ENCODE results near the gene SPTSSA.

DNA sequence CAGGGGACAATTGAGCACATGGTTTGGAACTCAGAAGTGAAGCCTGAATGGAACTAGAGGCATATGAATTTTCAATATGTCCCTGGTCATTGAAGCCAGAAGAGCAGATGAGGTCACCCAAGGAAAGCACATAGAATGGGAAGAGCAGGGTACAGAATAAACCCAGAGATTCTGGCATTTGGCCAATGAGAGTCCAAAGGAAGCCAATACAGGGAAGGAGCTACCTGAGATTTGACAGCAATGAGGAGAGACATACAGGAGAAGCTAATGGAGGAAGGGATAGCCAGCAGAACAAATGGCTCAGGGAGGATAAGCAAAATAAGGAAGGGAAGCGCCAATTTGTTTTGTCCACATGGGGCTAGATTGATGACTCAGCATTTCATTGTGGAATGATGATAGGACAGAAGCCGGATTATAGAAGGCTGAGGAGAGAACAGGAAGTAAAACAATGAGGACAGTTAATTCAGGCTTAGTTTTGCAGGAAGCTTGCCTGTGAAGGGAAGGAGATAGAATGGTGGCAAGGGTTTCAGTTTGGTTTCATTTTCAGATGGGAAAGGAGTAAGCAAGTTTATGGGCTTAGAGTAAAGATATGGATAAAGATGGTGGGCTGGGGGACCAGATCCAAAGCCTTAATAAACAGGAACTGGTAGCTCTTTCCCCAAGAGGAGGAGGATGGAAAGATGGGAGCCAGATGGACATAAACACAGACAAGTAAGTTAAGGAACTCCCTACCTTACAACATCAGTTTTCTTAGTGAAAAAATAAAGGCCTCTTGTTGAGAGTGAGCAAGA, 3.2 kb upstream of the SPTSSA start:
- TF ChIP-seq SIN3A (IDR thresholded peaks at IDR 0.05; ENCODE audit: borderline replicate concordance, insufficient read depth, low read length), result no peak
- no peak for TF ChIP-seq TAF1 (IDR thresholded peaks at IDR 0.05; ENCODE audit: borderline replicate concordance, insufficient read depth, low read length)

Measured in PFSK-1 (cell line).